ENCODE data around the gene SH3RF3.

SH3RF3 gene

GRCh38 chr2:109242210-109242653 lies 113.2 kb downstream of the SH3RF3 start:
- DNase-seq (ENCODE audit: low read depth, low spot score), result no peak
- ChIA-PET CTCF (no interaction called here), POLR2A (interaction anchor here (1.2 kb wide), 1 partner anchor 139 kb away, joined by 3 read pairs; no protein-coding TSS in a partner anchor)
- TF ChIP-seq CTCF (IDR thresholded peaks at IDR 0.05; ENCODE audit: insufficient read depth, low read length, missing control alignments), result no peak
- no peak overlapping the region for H3K4me3 ChIP-seq (ENCODE audit: low read depth, low read length)

- peak; percentile 76 for DNase-seq (ENCODE audit: low read depth, low spot score)
- CTCF ChIA-PET, result interaction anchor here (1.5 to 1.9 kb wide), 2 partner anchors 16 to 267 kb away, joined by 4 to 9 read pairs; no protein-coding TSS in a partner anchor
- no peak overlapping the region for H3K4me3 ChIP-seq (ENCODE audit: low read depth, low read length)
- POLR2A ChIA-PET, result interaction anchor here (1.2 kb wide), 1 partner anchor 140 kb away, joined by 3 read pairs; no protein-coding TSS in a partner anchor
- TF ChIP-seq CTCF (IDR thresholded peaks at IDR 0.05; ENCODE audit: insufficient read depth, low read length, missing control alignments), result no peak
Measured at GRCh38 chr2:109242654-109243331, 113.8 kb downstream of the SH3RF3 start.

- CTCF ChIA-PET, result interaction anchor here (0.9 to 1.9 kb wide), 4 partner anchors 13 to 266 kb away, joined by 3 to 9 read pairs (median 4); partner anchors contain the start of gene SH3RF3
- POLR2A ChIA-PET, result no interaction called here
- no peak overlapping the region for H3K4me3 ChIP-seq (ENCODE audit: low read depth, low read length)
- no peak for DNase-seq (ENCODE audit: low read depth, low spot score)
- no peak for TF ChIP-seq CTCF (IDR thresholded peaks at IDR 0.05; ENCODE audit: insufficient read depth, low read length, missing control alignments)
Measured at GRCh38 chr2:109243526-109244303, 114.7 kb downstream of the SH3RF3 start.

- no peak for DNase-seq (ENCODE audit: low read depth, low spot score)
- no peak for TF ChIP-seq CTCF (IDR thresholded peaks at IDR 0.05; ENCODE audit: insufficient read depth, low read length, missing control alignments)
- ChIA-PET POLR2A (no interaction called here), CTCF (interaction anchor here (0.9 to 1.9 kb wide), 4 partner anchors 14 to 266 kb away, joined by 3 to 9 read pairs (median 4); partner anchors contain the start of gene SH3RF3)
- H3K4me3 ChIP-seq (ENCODE audit: low read depth, low read length), result no peak overlapping the region
Measured at GRCh38 chr2:109244304-109244582, 115.2 kb downstream of the SH3RF3 start.

GRCh38 chr2:109244750-109245382 lies 115.9 kb downstream of the SH3RF3 start:
- CTCF ChIA-PET, result interaction anchor here (1.9 kb wide), 1 partner anchor 265 kb away, joined by 9 read pairs; no protein-coding TSS in a partner anchor
- no peak for DNase-seq (ENCODE audit: low read depth, low spot score)
- H3K4me3 ChIP-seq (ENCODE audit: low read depth, low read length), result no peak overlapping the region
- POLR2A ChIA-PET, result no interaction called here
- TF ChIP-seq CTCF (IDR thresholded peaks at IDR 0.05; ENCODE audit: insufficient read depth, low read length, missing control alignments), result no peak

- ChIA-PET POLR2A (no interaction called here), CTCF (no interaction called here)
- no peak overlapping the region for H3K4me3 ChIP-seq (ENCODE audit: low read depth, low read length)
- DNase-seq (ENCODE audit: low read depth, low spot score), result no peak
- TF ChIP-seq CTCF (IDR thresholded peaks at IDR 0.05; ENCODE audit: insufficient read depth, low read length, missing control alignments), result no peak
Measured at GRCh38 chr2:109246176-109246575, 117.2 kb downstream of the SH3RF3 start.

Data from AG04449 (cell line).